Embryonic facial prominence (tissue), 1 donor: ENCODE measurements around the gene ZNF511.
A peak's percentile ranks its signal among the peaks of the same experiment; 100 is the strongest.

ENCODE experiments used
- DNase-seq: peaks from one replicate; pipeline ENCODE4 v3.0.0-alpha.2; 2016; ENCODE audit errors: extremely low spot score

The ZNF511 gene

GRCh38 chr10:133292919-133293809 is 15.6 kb upstream of the ZNF511 start:
- DNase-seq: no peak

GRCh38 chr10:133293810-133294119 is 14.9 kb upstream of the ZNF511 start:
- DNase-seq: no peak

GRCh38 chr10:133294189-133294588 is 14.5 kb upstream of the ZNF511 start:
- DNase-seq: no peak

DNA sequence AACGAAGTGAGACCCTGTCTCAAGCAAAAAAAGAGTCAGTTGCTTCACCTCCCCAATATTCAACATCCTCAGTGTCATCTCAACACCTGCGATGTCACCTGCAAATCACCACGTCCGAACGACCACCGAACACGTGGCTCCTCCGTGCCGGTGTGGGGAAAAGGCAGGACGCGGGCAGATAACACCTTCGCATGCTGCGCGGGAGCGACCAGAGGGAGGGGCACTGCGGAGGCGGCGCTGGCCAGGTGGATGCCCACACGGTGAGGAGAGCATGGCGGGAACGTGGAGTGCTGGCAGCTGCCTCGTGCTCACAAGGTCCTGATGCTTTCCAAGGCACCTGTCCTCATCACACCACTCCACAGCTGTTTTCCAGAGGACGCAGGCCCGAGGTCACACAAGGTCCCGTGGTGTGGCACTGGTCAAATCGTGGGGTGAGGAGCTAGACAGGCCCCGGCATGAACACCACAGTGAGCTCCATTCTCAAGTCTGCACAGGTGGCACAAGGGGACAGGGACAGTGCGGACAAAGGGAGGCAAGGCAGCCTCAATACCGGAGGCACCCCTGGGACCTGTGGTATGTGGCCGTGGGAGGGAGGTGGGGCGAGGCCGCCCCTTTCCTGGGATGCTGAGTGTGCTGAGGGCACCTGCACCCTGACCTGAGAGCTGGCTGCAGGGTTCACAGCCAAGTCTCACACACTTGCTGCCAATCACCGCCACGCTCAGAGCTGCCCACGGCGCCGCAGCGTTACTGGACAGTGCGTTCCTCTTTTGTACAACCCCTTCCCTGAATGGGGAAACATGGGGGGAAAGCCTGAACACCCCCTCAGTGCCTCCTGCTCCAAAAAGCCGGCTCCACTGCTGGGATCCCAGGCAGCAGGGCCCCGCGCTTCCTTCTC is 13.0 kb upstream of the ZNF511 start:
- DNase-seq: no peak

- DNase-seq: no peak
These were observed 11.2 kb upstream of the ZNF511 start for GRCh38 chr10:133297504-133297903.

GRCh38 chr10:133298466-133298865 is 10.2 kb upstream of the ZNF511 start:
- no peak for DNase-seq

DNA sequence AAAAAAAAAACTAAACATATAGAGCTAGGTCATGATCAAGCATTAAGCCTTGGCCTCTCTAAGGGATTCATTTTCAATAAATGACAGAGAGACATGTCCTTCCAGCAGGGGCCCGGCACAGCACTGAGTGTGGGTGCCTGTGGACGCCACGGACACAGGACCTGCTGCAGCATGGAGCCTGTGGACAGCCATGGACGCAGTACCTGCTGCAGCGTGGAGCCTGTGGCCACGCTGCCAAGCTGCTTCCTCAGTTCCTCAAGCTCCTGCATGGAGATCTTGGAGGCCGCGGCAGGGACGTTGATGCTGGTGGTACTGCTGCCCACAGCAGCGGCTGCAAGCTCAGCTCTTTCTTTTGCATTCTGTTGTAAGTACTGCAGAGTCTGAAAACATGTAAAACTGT is 9.5 kb upstream of the ZNF511 start:
- no peak for DNase-seq

GRCh38 chr10:133299738-133300137 is 9.0 kb upstream of the ZNF511 start:
- DNase-seq: no peak

- no peak for DNase-seq
These were observed 6.5 kb upstream of the ZNF511 start for GRCh38 chr10:133302230-133302629.

GRCh38 chr10:133303206-133303605 is 5.5 kb upstream of the ZNF511 start:
- DNase-seq: no peak

DNA sequence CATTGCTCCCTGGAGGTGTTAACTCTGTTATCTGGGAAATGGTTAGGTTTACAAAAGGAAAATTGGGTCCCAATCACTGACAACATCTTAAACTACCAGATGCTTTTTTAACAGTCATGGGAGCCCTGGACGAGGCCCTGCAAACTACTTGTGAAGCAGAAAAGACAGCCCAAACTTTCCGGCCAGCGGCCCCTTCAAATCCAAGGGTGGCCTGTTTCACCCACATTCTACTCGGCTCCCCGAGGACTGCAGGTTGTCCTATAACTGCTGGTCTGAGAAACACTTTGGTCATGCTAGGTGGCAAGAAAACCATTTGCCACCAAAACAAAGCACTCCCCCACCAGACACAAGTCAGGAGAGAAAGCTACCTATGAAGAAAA is 2.6 kb upstream of the ZNF511 start:
- no peak for DNase-seq

DNA sequence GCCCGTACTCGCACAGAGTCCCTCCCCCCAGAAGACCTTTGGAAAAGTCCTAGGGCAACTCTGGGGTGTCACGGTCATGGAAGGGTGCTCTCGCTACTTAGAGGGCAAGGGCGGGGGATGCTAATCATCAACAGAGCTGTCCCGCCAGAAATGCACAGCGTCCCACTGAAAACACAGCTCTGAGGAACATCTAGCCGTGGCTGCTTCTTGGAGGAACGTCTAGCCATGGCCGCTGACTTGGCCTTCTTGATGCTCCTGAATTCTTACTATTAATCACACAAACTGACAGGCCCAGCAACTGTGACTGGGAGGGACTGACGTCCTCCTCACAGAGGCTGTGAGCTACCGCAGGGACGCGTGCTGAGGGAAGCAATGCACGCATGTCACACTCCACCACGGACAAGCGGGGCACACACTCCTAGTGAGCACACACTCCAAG is 1.8 kb upstream of the ZNF511 start:
- DNase-seq: no peak

DNA sequence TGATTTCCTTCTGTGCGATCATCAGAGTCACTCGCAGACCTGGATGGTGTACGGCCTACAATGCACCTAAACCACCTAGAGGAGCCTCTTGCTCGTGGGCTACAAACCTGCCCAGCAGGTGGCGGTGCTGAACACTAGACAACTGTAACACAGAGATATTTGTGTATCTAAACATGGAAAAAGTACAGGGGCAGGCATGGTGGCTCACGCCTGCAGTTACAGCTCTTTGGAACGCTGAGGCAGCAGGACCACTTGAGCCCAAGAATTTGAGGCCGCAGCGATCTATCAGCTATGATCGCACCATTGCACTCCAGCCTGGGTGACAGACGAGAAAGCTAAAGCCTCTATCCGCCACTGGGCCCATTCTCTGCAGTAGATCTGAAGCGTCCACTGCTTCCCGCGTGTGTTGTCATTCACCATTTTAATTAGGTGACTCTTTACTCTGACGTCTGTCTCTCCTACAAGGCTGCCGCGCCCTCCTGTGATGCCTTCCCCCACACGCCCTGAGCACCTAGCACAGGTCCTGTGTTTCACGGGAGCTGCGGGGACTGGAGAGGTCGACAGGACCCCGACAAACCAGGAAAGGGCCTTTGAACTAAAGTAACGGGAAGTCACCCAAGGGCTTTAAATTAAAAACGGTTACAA is 816 bp upstream of the ZNF511 start:
- DNase-seq: peak; percentile 40

DNA sequence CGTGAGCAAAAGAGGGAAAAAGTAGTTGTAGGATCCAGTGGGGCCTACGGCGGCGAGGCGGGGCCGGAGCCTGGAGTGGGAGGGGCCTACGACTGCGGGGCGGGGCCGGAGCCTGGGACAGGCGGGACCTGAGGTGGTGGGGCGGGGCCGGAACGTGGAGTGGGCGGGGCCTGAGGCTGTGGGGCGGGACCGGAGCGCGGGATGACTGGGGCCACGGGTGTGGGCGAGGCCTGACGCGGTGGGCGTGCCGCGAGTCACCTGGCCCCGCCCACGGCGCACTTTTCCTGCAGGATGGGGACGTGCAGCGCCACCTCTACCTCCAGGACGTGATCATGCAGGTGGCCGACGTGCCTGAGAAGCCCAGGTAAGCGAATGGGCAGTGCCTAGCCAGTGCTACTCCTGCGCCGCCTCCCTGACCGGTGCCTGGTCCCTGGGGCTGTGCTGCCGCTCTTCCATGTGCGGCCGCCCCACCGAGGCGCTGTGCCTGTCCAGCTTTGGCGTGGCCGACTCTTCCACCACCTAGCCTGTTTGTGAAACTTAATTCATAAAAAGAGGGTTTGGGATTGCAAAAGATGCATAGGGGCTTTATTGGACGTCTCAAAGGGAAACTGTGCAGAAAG is 496 bp downstream of the ZNF511 start:
- peak; percentile 56 for DNase-seq

GRCh38 chr10:133309720-133310398 is 1.1 kb downstream of the ZNF511 start:
- no peak for DNase-seq

DNA sequence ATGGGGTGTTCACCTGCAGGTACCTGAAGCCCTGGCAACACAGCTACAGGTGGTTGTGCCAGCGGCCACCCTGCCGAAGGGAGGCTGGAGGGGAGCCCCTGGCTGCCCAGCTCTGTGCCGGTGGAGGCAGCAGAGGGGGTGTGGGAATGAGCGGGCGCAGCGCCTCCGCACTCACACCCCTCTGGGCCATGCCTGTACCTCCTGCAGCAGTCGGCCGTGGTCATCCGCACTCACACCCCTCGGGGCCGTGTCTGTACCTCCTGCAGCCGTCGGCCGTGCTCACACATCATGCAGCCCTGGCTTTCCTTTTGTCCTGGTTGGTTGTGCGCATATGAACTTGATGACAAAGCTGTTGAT is 1.7 kb downstream of the ZNF511 start:
- no peak for DNase-seq

DNA sequence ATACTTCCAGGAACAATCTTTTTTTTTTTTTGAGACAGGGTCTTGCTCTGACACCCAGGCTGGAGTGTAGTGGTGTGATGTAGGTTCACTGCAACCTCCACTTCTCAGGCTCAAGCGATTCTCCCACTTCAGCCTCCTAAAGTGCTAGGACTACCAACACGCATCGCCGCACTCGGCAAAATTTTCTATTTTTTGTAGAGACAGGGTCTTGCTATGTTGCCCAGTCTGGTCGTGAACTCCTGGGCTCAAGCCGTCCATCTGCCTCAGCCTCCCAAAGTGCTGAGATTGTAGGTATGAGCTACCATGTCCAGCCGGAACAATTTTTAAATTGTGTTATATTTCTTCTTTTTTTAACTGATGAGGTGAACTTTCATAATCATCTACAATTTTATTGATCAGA is 2.1 kb downstream of the ZNF511 start:
- DNase-seq: no peak

GRCh38 chr10:133311570-133311969 is 2.9 kb downstream of the ZNF511 start:
- no peak for DNase-seq

GRCh38 chr10:133312016-133312768 is 3.5 kb downstream of the ZNF511 start:
- DNase-seq: no peak

DNA sequence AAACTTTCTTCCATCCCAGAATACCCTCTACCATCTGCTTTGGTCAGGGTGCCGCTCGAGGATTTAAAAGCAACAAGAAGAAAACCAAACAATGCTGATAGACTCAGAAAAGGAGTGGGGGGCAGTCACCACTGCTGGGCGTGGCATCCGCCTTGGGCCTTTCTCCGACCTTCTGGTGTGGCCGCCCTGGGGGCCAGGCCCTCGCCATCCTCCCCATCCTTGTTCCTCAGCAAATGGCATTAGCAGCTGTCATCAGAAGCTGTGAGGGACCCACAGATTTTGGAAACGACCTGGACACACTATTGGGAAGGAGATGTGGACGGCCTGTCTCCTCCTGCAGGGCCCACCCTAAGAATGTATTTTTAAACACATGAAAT is 4.0 kb downstream of the ZNF511 start:
- DNase-seq: no peak

DNA sequence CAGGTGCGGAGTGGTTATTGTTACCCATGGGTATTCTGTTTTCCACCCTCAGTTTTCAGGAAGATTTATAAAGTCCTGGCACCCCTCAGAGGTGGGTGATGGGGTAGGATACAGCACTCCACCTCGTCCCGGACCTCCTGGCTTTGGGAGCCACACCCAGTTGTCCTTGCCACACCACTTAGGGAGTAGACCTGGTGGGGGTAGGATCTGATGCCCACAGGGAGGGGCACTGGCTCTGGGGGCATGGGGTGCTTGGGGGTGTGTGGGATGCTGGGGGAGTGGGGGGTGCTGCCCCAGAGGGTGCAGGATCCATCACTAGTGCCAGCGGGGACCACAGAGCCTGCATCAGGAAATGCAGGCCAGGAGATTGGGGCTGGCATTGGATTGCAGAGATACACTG is 4.5 kb downstream of the ZNF511 start:
- DNase-seq: no peak
